ENCODE data around the gene RGS3.

GRCh38 chr9:113465599-113466140 is 2.1 kb downstream of the RGS3 start:
- TF ChIP-seq CTCF (IDR thresholded peaks at IDR 0.05) (no peak), POLR2A (IDR thresholded peaks at IDR 0.05) (no peak), POLR2AphosphoS5 (IDR thresholded peaks at IDR 0.05) (no peak)
